ENCODE measurements around the gene CDA.
"Not testable (repeated sequence)": the region's sequence is repeated elsewhere in the genome, so short reads cannot be mapped to it uniquely, and the experiment has no call there.

CDA gene

GRCh38 chr1:20603504-20604464, 14.9 kb downstream of the CDA start:
- TF ChIP-seq CTCF (IDR thresholded peaks at IDR 0.05; ENCODE audit: control extremely low read depth, extremely low read depth, low read depth, missing control alignments) = no peak
- ChIA-PET CTCF (no interaction called here), POLR2A (no interaction called here)
- DNase-seq (ENCODE audit: extremely low spot score) = no peak

- TF ChIP-seq CTCF (IDR thresholded peaks at IDR 0.05; ENCODE audit: control extremely low read depth, extremely low read depth, low read depth, missing control alignments) = no peak
Observed at GRCh38 chr1:20604678-20605077, 15.8 kb downstream of the CDA start.

DNA sequence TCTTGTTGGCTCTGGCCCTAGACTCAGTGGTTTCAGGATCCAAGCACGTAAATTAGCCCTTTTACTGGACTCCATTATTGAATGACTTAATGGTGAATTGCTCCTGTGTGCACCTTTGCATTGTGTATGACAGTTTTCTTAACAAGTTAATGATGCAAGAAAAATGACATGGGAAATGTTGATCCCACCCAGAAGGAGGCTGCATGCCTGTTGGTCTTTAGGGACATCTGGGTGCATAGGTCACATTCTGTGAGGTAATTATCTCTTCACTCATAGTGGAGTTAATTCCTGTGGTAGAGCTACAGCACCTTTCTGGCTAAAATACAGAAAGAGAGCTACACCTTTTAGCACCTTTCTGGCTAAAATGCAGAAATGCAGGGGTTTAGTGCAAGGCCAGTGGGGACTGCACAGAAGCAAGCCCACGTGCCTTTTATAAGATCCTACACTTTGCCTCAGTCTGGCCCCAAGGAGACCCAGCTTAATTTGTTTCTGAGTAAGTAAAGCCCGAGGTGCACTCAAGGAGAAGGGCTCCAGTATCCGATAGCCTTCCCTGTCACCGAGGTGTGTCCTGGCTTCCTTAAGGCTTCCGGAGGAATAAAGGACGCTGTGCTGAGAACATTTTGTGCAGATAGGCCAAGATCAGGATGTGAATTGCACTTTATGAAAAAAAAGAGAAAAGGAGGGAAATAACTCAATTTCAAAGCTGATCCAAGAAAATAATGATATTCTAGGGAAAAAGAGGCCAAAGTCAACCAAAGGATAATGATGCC, 18.1 kb downstream of the CDA start:
- CTCF ChIA-PET; DNase-seq (ENCODE audit: extremely low spot score); POLR2A ChIA-PET: not testable (repeated sequence)

More at GRCh38 chr1:20604678-20605077, 15.8 kb downstream of the CDA start:
- ChIA-PET CTCF (no interaction called here), POLR2A (no interaction called here)
- no peak for DNase-seq (ENCODE audit: extremely low spot score)

- POLR2A ChIA-PET = no interaction called here
- CTCF ChIA-PET = interaction anchor here (0.9 to 1.2 kb wide), 2 partner anchors 22 to 24 kb away, joined by 3 to 4 read pairs; no protein-coding TSS in a partner anchor
- DNase-seq (ENCODE audit: extremely low spot score) = no peak
- TF ChIP-seq CTCF (IDR thresholded peaks at IDR 0.05; ENCODE audit: control extremely low read depth, extremely low read depth, low read depth, missing control alignments) = no peak
Observed at GRCh38 chr1:20609541-20609940, 20.6 kb downstream of the CDA start.

DNA sequence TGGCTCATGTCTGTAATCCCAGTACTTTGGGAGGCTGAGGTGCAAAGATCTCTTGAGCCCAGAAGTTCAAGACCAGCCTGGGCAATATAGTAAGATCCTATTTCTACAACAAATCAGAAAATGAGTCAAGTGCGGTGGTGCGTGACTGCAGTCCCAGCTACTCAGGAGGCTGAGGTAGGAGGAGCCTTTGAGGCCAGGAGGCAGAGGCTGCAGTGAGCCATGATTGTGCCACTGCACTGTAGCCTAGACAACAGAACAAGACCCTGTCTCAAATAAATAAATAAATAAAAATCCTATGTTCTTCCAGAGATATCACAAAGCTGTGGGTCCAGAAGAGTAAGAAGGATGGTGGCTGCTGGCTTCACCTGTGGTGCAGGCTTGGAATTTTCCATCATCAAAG, 22.1 kb downstream of the CDA start:
- ChIA-PET POLR2A (no interaction called here), CTCF (interaction anchor here (0.6 to 1.6 kb wide), 2 partner anchors 16 to 22 kb away, joined by 3 read pairs; partner anchors contain the start of gene PINK1)
- no peak for DNase-seq (ENCODE audit: extremely low spot score)
- no peak for TF ChIP-seq CTCF (IDR thresholded peaks at IDR 0.05; ENCODE audit: control extremely low read depth, extremely low read depth, low read depth, missing control alignments)

- ChIA-PET POLR2A (no interaction called here), CTCF (interaction anchor here (0.6 to 1.6 kb wide), 2 partner anchors 17 to 22 kb away, joined by 3 read pairs; partner anchors contain the start of gene PINK1)
- DNase-seq (ENCODE audit: extremely low spot score) = no peak
- TF ChIP-seq CTCF (IDR thresholded peaks at IDR 0.05; ENCODE audit: control extremely low read depth, extremely low read depth, low read depth, missing control alignments) = no peak
Observed at GRCh38 chr1:20611652-20612051, 22.8 kb downstream of the CDA start.

Measured in GM10248 (cell line).